Ovary (tissue), 9 donors: Measurements from ENCODE around the gene TRA2B. TPM values are rescaled to one million over a fixed set of nuclear protein-coding genes. Genes with fewer than 3 reads are reported as not detected.

ENCODE experiments used
- DNase-seq, 5 donors: peaks; one replicate each; pipeline ENCODE4 v3.0.0-alpha.2; 2019 to 2020
- H3K27ac ChIP-seq, 2 donors: fragments of 200-600 bp; one replicate each; pipeline versions ENCODE4 v1.5.1 to v1.8.0; 2019 to 2022
- H3K27me3 ChIP-seq: fragments of 200-600 bp; one replicate; pipeline ENCODE4 v1.8.0; 2022
- H3K36me3 ChIP-seq: fragments of 200-600 bp; sonication (generic); one replicate; pipeline ENCODE4 v1.5.1; 2019
- H3K4me1 ChIP-seq: one replicate; pipeline ENCODE4 v1.8.1; 2013; ENCODE audit warnings: mild to moderate bottlenecking, moderate library complexity; ENCODE audit not compliant: insufficient read depth
- H3K4me3 ChIP-seq: fragments of 200-600 bp; sonication (generic); one replicate; pipeline ENCODE4 v1.5.1; 2017
- H3K9me3 ChIP-seq, 2 donors: fragments of 200-600 bp in 1 of 2; sonication (generic) in 1 of 2; one replicate each; pipeline versions ENCODE4 v1.5.1 to v1.8.1; 2013 to 2019; ENCODE audit warnings: mild to moderate bottlenecking in 1 of 2, moderate library complexity in 1 of 2
- CTCF ChIP-seq, 3 donors: fragments of 450-650 bp in 2 of 3; fragments of 200-600 bp in 1 of 3; IDR thresholded peaks; one replicate each; pipeline versions ENCODE4 v1.5.1 to v1.8.0; 2016 to 2022; ENCODE audit warnings: antibody characterized with exemption in 3 of 3, mild to moderate bottlenecking in 1 of 3
- EP300 ChIP-seq: sonication (generic); formaldehyde crosslinking; IDR thresholded peaks from one replicate; pipeline ENCODE4 v1.6.1; 2017; ENCODE audit warnings: antibody characterized with exemption
- POLR2A ChIP-seq: fragments of 450-650 bp; IDR thresholded peaks from one replicate; pipeline ENCODE4 v1.6.1; 2017; ENCODE audit warnings: antibody characterized with exemption, mild to moderate bottlenecking, moderate library complexity
- WGBS, 3 donors: extraction: QIAGEN DNeasy Blood & Tissue Kit in 1 of 3; methylation state at CpG; one replicate each; pipeline versions ENCODE4 v1.1.5 to v1.1.7; 2013 to 2017; 5-methylcytosine and 5-hydroxymethylcytosine counted together
- intact Hi-C, 4 donors: fragments of 100-400 bp; cut with DNase I; formaldehyde crosslinking; loops; one replicate each; pipeline versions ENCODE4 v1.11.0 to v1.15.1; 2022 to 2023
- polyA plus RNA-seq, 2 donors: library from polyadenylated mRNA; stranded (reverse); fragments of 200-250 nt in 1 of 2; fragments of 350-450 nt in 1 of 2; fragmentation: Illumina TruSeq in 1 of 2; extraction: RNeasy Lipid Tissue Mini Kit (QIAGEN cat#74804) in 1 of 2; gene quantifications; one replicate each; pipeline ENCODE4 v1.2.3, GENCODE V29; 2013 to 2014
- total RNA-seq, 7 donors: library from RNA; depleted of rRNA in 2 of 7; stranded (reverse); fragments of >200 nt in 2 of 7; fragmentation: NEBNext Ultra II Directional in 3 of 7; extraction: Animal tissue kit (Norgen Biotek cat#: 25700) in 3 of 7; gene quantifications; one replicate each; pipeline versions ENCODE4 v1.1.0 to v1.2.4, GENCODE V29; 2016 to 2023
- donor health status: DM: no; HTN: no; CAD: no; lungs with moderate emphysema.
- donor health status: DM: no; HTN: no; CAD: no.
- donor health status: Bipolar disorder and iron deficiency.
- donor health status: DM: yes; HTN: yes; CAD: no.
- donor health status: DM: no; HTN: no; CAD: no.
- donor health status: DM: yes; HTN: yes; CAD: no.

The TRA2B gene
- total and polyA plus RNA-seq, 9 donors = 83.0 to 158 (median 119) TPM

- Histone ChIP-seq H3K27ac (no peak overlapping the region), H3K36me3 (no peaks in the 10 kb centered on the region)
- TF ChIP-seq CTCF (IDR thresholded peaks at IDR 0.05) = no peak
- TF ChIP-seq EP300 = no peak
- no peak for TF ChIP-seq POLR2A
These were observed 50.7 kb downstream of the TRA2B start for GRCh38 chr3:185887066-185887465.

DNA sequence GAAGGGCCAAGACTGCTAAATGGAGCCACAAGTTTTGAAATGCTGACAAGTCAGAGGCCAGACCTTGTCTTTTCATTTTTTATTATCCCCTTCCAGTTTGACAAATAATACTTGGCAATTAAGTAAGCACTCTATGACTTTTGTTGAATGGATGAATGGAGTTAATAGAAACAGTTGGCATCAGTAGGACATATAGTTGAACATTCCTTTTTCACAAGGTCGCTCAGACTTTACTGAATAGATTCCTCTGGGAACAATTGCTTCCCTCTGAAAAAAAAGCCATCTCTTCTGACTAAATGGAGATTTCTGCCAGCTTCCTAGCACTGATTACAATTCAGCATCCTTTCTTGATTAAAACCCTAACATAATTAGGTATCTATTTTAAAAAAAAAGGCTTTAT lies 53.2 kb downstream of the TRA2B start:
- Histone ChIP-seq H3K27me3 (no peaks in the 10 kb centered on the region), H3K4me3 (no peak overlapping the region), H3K36me3 (no peaks in the 10 kb centered on the region), H3K9me3 (no peaks in the 10 kb centered on the region), H3K4me1 (no peaks in the 10 kb centered on the region), H3K27ac (no peak overlapping the region)
- intact Hi-C loops = no loop called here
- no peak for TF ChIP-seq CTCF (IDR thresholded peaks at IDR 0.05)
- TF ChIP-seq EP300 = no peak
- TF ChIP-seq POLR2A = no peak
- 22 to 24% (median 23%) methylated on average over 1 of the region's 1 CpG for WGBS, 3 donors
- no peak for DNase-seq

More at GRCh38 chr3:185887066-185887465, 50.7 kb downstream of the TRA2B start:
- Histone ChIP-seq H3K9me3 (no peaks in the 10 kb centered on the region), H3K27me3 (no peaks in the 10 kb centered on the region), H3K4me1 (no peaks in the 10 kb centered on the region), H3K4me3 (no peak overlapping the region)
- DNase-seq = no peak
- 59 to 77% (median 64%) methylated on average over 2 of the region's 2 CpGs for WGBS, 3 donors
- intact Hi-C loops = no loop called here

DNA sequence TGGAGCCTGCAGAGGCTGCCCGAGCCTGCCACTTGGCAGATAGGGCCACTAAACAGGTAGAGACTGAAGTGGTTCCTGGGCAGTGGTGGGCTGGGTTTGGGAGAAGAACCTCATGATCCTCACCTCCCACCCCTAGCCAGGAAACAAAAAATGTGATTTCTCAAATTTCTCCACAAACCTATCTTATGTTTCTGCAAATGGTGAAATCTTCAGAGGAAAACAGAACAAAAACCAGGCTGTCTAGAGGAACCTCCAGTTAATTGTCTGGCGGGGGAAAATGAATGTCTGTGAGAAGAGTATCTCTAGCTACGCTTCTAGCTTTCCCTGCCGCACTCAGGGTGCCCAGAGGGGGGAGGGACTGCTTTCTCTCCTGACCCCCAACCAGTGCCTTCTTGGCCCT lies 55.9 kb downstream of the TRA2B start:
- TF ChIP-seq EP300 = no peak
- no peak for TF ChIP-seq CTCF (IDR thresholded peaks at IDR 0.05)
- TF ChIP-seq POLR2A = no peak
- 86 to 90% (median 88%) methylated on average over 4 of the region's 4 CpGs for WGBS, 3 donors
- intact Hi-C loops = no loop called here

GRCh38 chr3:185880600-185880999 lies 57.2 kb downstream of the TRA2B start:
- 78 to 84% (median 78%) methylated on average over 7 of the region's 7 CpGs for whole genome bisulfite sequencing, 3 donors
- no peaks in the 10 kb centered on the region for H3K4me1 ChIP-seq
- TF ChIP-seq EP300 = no peak
- no peaks in the 10 kb centered on the region for H3K36me3 ChIP-seq
- H3K4me3 ChIP-seq = no peak overlapping the region
- no peaks in the 10 kb centered on the region for H3K9me3 ChIP-seq
- H3K27me3 ChIP-seq = no peaks in the 10 kb centered on the region
- no peak for DNase-seq
- H3K27ac ChIP-seq = no peak overlapping the region
- intact Hi-C loops = no loop called here

More for the DNA sequence above, 55.9 kb downstream of the TRA2B start:
- no peak for DNase-seq
- no peak overlapping the region for H3K4me3 ChIP-seq
- H3K9me3 ChIP-seq = no peaks in the 10 kb centered on the region
- no peak overlapping the region for H3K27ac ChIP-seq
- no peaks in the 10 kb centered on the region for H3K4me1 ChIP-seq
- H3K36me3 ChIP-seq = no peaks in the 10 kb centered on the region
- H3K27me3 ChIP-seq = no peaks in the 10 kb centered on the region

- no peaks in the 10 kb centered on the region for H3K27me3 ChIP-seq
- intact Hi-C loops = no loop called here
- TF ChIP-seq CTCF (IDR thresholded peaks at IDR 0.05) (no peak), POLR2A (no peak), EP300 (no peak)
These were observed 58.9 kb downstream of the TRA2B start for GRCh38 chr3:185878920-185879319.

More at GRCh38 chr3:185878920-185879319, 58.9 kb downstream of the TRA2B start:
- Histone ChIP-seq H3K9me3 (no peaks in the 10 kb centered on the region), H3K4me1 (no peaks in the 10 kb centered on the region), H3K36me3 (no peaks in the 10 kb centered on the region), H3K4me3 (no peak overlapping the region), H3K27ac (no peak overlapping the region)
- DNase-seq = no peak
- WGBS, 3 donors = 57 to 60% (median 58%) methylated on average over 5 of the region's 5 CpGs
